NCI-H1694 (cell line): Measurements from ENCODE around the gene IPO5.

Experiments used
- DNase-seq: peaks from one replicate; lab custom pipeline; 2025; lab: John Stamatoyannopoulos, UW

Gene IPO5

GRCh38 chr13:98059276-98059675, 105.8 kb downstream of the IPO5 start:
- no peak for DNase-seq

- no peak for DNase-seq
These were observed 106.8 kb downstream of the IPO5 start for GRCh38 chr13:98060282-98060681.

- no peak for DNase-seq
These were observed 112.0 kb downstream of the IPO5 start for GRCh38 chr13:98065468-98065867.

- no peak for DNase-seq
These were observed 113.2 kb downstream of the IPO5 start for GRCh38 chr13:98066636-98067035.

GRCh38 chr13:98068521-98068920, 115.0 kb downstream of the IPO5 start:
- DNase-seq = no peak

- DNase-seq = no peak
These were observed 116.5 kb downstream of the IPO5 start for GRCh38 chr13:98069985-98070384.

GRCh38 chr13:98071316-98071715, 117.8 kb downstream of the IPO5 start:
- no peak for DNase-seq

GRCh38 chr13:98072476-98072875, 119.0 kb downstream of the IPO5 start:
- DNase-seq = no peak
